Germinal center (tissue), 1 donor: ENCODE data around the gene CDYL2.

Source experiments
- DNase-seq: peaks from one replicate; pipeline ENCODE4 v3.0.0; 2012; ENCODE audit warnings: mixed read lengths, low spot score

The CDYL2 gene

GRCh38 chr16:80620736-80621605 lies 183.4 kb downstream of the CDYL2 start:
- no peak for DNase-seq

- DNase-seq: no peak
Measured at GRCh38 chr16:80619824-80620223, 184.6 kb downstream of the CDYL2 start.

DNA sequence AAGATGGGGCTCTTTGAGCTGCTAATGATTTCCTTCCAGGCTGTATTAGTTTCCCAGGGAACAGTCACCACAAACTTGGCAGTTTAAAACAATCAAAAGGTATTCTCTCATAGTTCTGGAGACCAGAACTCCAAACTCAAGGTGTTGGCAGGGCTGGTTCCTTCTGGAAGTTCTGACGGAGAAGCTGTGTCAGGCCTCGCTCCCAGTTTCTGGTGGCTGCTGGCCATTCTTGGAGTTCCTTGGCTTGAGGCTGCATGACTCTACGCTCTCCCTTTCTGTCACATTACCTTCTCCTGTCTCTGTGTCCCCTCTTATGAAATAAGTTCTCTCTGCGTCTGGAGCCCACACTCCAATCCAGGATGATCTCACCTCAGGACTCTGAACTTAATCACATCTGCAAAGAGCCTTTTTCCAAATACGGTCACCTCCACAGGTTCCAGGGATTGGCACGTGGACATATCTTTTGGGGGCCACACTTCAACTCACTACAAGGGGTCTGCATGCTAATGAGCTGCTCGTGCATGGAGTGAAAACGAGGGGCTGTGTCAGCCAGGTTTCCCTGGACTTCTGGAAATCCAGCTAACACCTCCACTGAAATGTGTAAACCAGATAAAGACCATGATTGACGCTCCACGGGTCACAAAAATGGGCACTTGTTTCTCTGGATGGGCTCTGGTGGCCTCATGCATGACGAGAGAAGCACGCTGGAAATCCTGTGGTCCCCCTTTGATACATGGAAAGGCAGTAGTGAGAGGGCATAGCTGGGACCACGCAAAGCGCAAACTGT lies 185.3 kb downstream of the CDYL2 start:
- no peak for DNase-seq

- no peak for DNase-seq
Measured at GRCh38 chr16:80616362-80616761, 188.0 kb downstream of the CDYL2 start.

GRCh38 chr16:80615735-80616134 lies 188.7 kb downstream of the CDYL2 start:
- no peak for DNase-seq

GRCh38 chr16:80614908-80615671 lies 189.3 kb downstream of the CDYL2 start:
- no peak for DNase-seq

DNA sequence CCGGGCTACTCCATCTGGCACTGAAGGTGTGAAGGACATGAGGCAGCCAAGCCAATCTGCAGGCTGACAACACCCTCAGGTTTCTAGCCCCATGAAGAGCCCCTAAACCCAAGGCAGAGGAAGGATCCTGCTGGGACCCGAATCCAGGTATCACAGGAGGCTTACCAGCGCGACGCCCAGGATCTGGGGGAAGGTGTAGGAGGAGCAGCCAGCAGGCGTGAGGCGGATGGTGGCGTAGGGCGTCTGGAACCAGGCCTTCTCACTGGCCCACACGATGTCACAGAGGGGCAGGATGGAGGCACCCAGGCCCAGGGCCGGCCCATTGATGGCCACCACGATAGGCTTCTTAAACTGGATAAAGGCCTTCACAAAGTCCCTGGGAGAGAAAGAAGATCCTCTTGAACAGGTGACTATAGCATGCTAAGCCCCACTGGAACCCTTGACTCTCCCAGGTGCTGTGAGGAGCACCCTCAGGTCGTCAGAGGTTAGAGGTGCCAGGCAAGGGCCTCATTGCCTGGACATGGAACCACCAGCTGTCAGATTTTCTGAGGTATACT lies 191.9 kb downstream of the CDYL2 start:
- no peak for DNase-seq

- DNase-seq: no peak
Measured at GRCh38 chr16:80611930-80612327, 192.5 kb downstream of the CDYL2 start.

DNA sequence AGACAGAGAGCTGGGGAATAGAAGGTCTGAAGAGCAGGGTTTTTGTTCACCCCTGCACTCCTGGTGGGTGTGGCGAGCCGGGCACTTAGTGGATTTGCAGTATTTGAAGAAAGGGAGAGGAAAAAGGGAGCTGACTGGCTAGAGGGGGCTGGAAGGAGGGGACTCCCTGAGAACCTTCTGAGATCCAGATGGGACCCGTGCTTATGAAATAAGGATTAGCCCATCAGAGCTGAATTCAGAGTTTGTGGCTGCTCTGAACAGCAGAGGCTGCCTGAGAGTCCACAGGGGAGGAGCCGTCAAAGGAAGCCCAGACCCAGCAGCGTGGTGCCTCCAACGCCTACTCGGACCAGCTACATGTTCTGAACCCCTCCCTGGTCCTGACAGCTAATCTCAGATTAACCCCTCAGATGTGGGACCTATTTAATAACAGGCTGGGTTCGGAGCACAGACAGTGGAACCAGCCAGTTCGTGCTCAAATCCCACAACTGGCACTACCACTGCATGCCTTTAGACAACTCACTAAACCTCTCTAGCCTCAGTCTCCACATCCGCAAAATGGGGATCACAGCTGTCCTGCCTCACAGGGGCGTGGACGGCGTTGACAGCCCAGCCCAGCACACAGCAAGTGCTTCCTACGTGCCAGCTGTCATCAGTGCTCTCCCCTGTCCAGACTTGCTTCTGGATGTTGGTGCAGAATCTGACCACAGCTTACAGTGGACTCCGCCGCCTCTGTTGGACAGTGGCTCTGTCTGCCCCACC lies 193.0 kb downstream of the CDYL2 start:
- no peak for DNase-seq

DNA sequence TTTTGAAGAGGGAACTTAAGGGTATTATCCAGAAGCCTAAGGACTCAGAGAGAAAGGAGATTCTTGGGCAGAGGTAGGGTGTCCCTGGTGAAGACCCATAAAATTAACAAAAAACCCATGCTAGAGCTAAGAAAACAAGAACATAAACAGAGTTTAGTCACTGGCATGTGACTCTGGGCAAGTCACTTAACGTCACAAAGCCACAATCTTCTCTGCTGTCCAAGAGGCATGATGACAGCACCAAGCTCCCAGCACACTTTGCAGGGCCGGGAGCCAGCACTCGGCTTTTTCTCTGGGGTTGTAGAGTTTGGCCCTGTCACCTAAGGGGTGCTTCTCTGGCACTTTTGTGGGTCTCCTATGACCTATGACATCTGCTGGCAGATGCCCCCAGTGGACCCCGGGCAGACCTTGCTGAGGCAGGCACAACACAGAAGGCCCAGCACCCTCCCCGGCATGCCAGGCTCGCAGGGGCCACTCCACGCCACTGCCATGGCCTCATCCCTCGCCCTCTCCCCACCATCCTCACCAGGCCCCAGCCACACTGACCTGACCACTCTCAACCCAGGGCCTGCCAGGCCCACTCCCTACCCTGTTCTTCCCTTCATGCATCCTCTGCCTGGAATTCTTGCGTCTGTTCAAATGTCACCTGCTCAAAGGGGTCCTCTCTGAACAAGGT lies 193.8 kb downstream of the CDYL2 start:
- DNase-seq: no peak

DNA sequence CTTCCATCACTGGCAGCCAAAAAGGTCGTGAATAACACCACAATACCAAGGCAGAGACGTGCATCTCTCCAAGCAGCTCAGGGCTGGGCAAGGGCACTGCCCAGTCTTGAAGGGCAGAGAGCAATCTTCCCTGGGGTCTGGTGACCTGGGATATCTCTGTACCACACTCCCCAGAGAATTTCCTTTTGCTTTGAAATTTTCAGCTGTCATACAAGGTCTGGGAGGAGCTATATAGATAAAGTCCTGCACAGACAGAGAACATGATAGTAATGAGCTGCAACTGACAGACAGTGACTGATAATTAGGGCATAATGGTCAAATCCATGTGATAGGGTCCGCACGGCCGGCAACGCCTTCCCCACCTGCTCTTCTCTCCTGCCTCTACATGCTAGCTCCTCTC lies 195.5 kb downstream of the CDYL2 start:
- DNase-seq: no peak

- no peak for DNase-seq
Measured at GRCh38 chr16:80607204-80607603, 197.2 kb downstream of the CDYL2 start.

- no peak for DNase-seq
Measured at GRCh38 chr16:80606221-80606766, 198.1 kb downstream of the CDYL2 start.

GRCh38 chr16:80604600-80605355 lies 199.6 kb downstream of the CDYL2 start:
- no peak for DNase-seq

DNA sequence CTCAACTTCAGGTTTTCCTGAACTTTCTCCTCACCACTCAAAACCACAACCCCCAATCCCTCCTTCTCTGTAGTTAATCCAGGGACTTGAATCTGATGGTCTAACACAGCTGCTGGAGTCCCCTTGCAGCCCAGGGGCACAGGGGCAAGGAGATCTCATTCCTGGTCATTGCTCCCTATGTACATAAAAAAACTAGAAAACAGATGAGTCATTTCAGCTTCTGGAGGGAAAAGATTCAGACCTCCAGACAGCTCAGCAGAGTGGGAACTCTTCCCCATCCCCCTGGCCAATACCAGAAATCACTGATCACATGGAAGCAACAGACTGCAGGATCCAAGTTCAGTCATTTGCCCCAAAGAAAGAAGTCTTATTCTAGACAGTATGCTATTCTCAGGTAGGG lies 201.5 kb downstream of the CDYL2 start:
- DNase-seq: no peak

- no peak for DNase-seq
Measured at GRCh38 chr16:80601182-80601581, 203.2 kb downstream of the CDYL2 start.

- no peak for DNase-seq
Measured at GRCh38 chr16:80599466-80599865, 204.9 kb downstream of the CDYL2 start.

- no peak for DNase-seq
Measured at GRCh38 chr16:80596507-80597207, 207.7 kb downstream of the CDYL2 start.

GRCh38 chr16:80594756-80595155 lies 209.6 kb downstream of the CDYL2 start:
- DNase-seq: no peak
